Fibroblast of lung (primary cell): ENCODE data around the gene PIP. TPM values are rescaled to one million over a fixed set of nuclear protein-coding genes. Genes with fewer than 3 reads are reported as not detected.

Experiments
- DNase-seq, 2 donors: peaks; one replicate each; pipeline versions ENCODE4 v3.0.0 to v3.0.0-alpha.2; 2010; ENCODE audit warnings: low read depth in 2 of 2
- H2AFZ ChIP-seq: 2 replicates; pipeline ENCODE4 v1.5.1; 2012; ENCODE audit warnings: low read length, control low read depth, inconsistent platforms
- H3K27ac ChIP-seq: 2 replicates; pipeline ENCODE4 v1.5.1; 2011; ENCODE audit warnings: low read length, control low read depth; ENCODE audit not compliant: insufficient read depth
- H3K27me3 ChIP-seq: 2 replicates; pipeline ENCODE4 v1.5.1; 2011; ENCODE audit warnings: mild to moderate bottlenecking, low read length; ENCODE audit not compliant: control insufficient read depth, insufficient read depth
- H3K36me3 ChIP-seq: 2 replicates; pipeline ENCODE4 v1.5.1; 2011; ENCODE audit warnings: low read length; ENCODE audit not compliant: control insufficient read depth, insufficient read depth
- H3K4me1 ChIP-seq: 2 replicates; pipeline ENCODE4 v1.5.1; 2011; ENCODE audit warnings: low read length; ENCODE audit not compliant: control insufficient read depth, insufficient read depth; ENCODE audit errors: extremely low read depth
- H3K4me2 ChIP-seq: 2 replicates; pipeline ENCODE4 v1.5.1; 2011; ENCODE audit warnings: low read length, control low read depth; ENCODE audit not compliant: insufficient read depth; ENCODE audit errors: extremely low read depth
- H3K4me3 ChIP-seq, 4 experiments: fragments of 200-600 bp in 1 of 4; sonication (generic) in 1 of 4; replicated peaks in 1 of 4; 2 replicates each; pipeline ENCODE4 v1.5.1; 2011 to 2016; ENCODE audit warnings: low read length in 4 of 4, low read depth in 3 of 4, mild to moderate bottlenecking in 3 of 4, control low read depth in 2 of 4, inconsistent platforms in 1 of 4, mixed read lengths in 1 of 4; ENCODE audit not compliant: insufficient read depth in 1 of 4; ENCODE audit errors: control extremely low read depth in 1 of 4
- H3K79me2 ChIP-seq: 2 replicates; pipeline ENCODE4 v1.5.1; 2012; ENCODE audit warnings: mild to moderate bottlenecking, low read length, inconsistent platforms; ENCODE audit not compliant: control insufficient read depth, insufficient read depth
- H3K9ac ChIP-seq: 2 replicates; pipeline ENCODE4 v1.5.1; 2011; ENCODE audit warnings: mild to moderate bottlenecking, low read length, control low read depth; ENCODE audit not compliant: insufficient read depth
- H3K9me3 ChIP-seq: 2 replicates; pipeline ENCODE4 v1.5.1; 2012; ENCODE audit warnings: low read depth, low read length; ENCODE audit not compliant: control insufficient read depth, insufficient read depth
- H4K20me1 ChIP-seq: 2 replicates; pipeline ENCODE4 v1.5.1; 2011; ENCODE audit warnings: low read length; ENCODE audit not compliant: control insufficient read depth, insufficient read depth; ENCODE audit errors: extremely low read depth
- EZH2 ChIP-seq: IDR thresholded peaks from 2 replicates; pipeline ENCODE4 v1.5.1; 2012; ENCODE audit warnings: low read length, control low read depth, mild to moderate bottlenecking; ENCODE audit errors: missing control alignments
- polyA plus RNA-seq, 2 donors: library from polyadenylated mRNA; depleted of rRNA in 1 of 2; stranded (reverse) in 1 of 2; unstranded in 1 of 2; fragments of >200 nt; gene quantifications; 2 replicates each; pipeline ENCODE4 v1.2.1, GENCODE V29; 2011 to 2012; ENCODE audit warnings: missing spikeins in 1 of 2
- total RNA-seq: library from RNA; depleted of rRNA; stranded (reverse); fragments of >200 nt; gene quantifications from 2 replicates; pipeline ENCODE4 v1.2.1, GENCODE V29; 2014
- TF ChIP-seq, protein P1 (sequence below), 2 donors: IDR thresholded peaks in 1 of 2; conservative IDR thresholded peaks in 1 of 2; 1 replicate in 1 of 2; 2 replicates in 1 of 2; pipeline ENCODE4 v1.5.1; 2011 to 2012; ENCODE audit warnings: low read length in 2 of 2, control low read depth in 1 of 2, inconsistent platforms in 1 of 2, low read depth in 1 of 2, mild to moderate bottlenecking in 1 of 2

Gene PIP
- total and polyA plus RNA-seq, 2 donors (not counting 1 experiment from before 2014, with no cell fraction given): not detected

DNA sequence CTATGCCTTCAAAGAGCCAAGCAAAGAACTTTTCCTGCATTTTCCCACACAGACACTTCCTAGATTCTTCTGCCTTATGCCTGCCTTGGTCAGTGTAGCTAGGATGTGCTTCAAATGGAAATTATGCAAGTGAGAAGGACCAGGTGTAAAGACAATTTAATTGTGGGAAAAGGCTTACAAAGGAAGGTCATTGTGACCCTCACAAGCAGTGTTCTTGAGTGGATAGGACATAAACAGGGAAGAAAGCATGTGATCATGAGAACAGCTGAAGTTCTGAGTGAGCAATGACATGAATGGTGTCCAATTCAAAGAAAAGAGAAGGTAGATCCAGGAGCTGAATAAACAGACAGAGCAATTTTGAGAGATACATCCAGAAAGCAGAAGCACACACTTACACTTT lies 1.3 kb upstream of the PIP start:
- no peak for DNase-seq
- Histone ChIP-seq H3K9me3 (no peaks in the 10 kb centered on the region), H3K79me2 (no peaks in the 10 kb centered on the region), H3K27me3 (no peaks in the 10 kb centered on the region), H3K4me2 (no peak overlapping the region), H3K27ac (no peak overlapping the region), H3K36me3 (no peaks in the 10 kb centered on the region), H3K9ac (no peak overlapping the region), H3K4me3 (no peak overlapping the region), H4K20me1 (no peaks in the 10 kb centered on the region), H3K4me1 (no peaks in the 10 kb centered on the region), H2AFZ (no peak overlapping the region)
- TF ChIP-seq, protein P1, sequence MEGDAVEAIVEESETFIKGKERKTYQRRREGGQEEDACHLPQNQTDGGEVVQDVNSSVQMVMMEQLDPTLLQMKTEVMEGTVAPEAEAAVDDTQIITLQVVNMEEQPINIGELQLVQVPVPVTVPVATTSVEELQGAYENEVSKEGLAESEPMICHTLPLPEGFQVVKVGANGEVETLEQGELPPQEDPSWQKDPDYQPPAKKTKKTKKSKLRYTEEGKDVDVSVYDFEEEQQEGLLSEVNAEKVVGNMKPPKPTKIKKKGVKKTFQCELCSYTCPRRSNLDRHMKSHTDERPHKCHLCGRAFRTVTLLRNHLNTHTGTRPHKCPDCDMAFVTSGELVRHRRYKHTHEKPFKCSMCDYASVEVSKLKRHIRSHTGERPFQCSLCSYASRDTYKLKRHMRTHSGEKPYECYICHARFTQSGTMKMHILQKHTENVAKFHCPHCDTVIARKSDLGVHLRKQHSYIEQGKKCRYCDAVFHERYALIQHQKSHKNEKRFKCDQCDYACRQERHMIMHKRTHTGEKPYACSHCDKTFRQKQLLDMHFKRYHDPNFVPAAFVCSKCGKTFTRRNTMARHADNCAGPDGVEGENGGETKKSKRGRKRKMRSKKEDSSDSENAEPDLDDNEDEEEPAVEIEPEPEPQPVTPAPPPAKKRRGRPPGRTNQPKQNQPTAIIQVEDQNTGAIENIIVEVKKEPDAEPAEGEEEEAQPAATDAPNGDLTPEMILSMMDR (conservative IDR thresholded peaks at IDR 0.05 in 1 of 2, IDR thresholded peaks at IDR 0.05 in 1 of 2; ENCODE audit: low read depth in 1 of 2, low read length in 2 of 2): no peak
- TF ChIP-seq EZH2: no peak

DNA sequence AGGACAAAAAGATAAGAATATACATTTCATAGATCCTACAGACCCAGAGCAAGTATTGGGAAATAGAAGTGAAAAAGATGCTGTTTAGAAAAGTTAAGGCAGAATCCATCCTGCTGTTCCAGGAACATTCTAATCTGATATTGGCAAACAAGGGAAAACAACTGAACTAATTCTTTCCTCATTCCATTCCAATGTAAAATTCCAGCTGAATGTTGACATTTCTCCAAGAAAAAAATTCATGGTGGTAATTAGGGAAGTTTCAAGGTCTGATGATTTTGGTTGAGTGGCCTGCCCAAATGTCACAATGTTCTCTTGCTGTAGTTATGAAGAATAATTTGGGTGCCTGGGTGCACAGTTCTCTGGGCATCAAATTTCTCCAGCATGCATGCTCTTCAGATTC lies 15.2 kb downstream of the PIP start:
- no peak overlapping the region for H3K4me2 ChIP-seq
- no peaks in the 10 kb centered on the region for H3K36me3 ChIP-seq
- no peak overlapping the region for H2AFZ ChIP-seq
- H3K9ac ChIP-seq: no peak overlapping the region
- no peaks in the 10 kb centered on the region for H3K9me3 ChIP-seq
- DNase-seq: no peak
- H3K4me3 ChIP-seq: no peak overlapping the region
- H3K4me1 ChIP-seq: no peaks in the 10 kb centered on the region
- no peaks in the 10 kb centered on the region for H3K27me3 ChIP-seq
- no peaks in the 10 kb centered on the region for H4K20me1 ChIP-seq
- no peaks in the 10 kb centered on the region for H3K79me2 ChIP-seq
- TF ChIP-seq, protein P1 (conservative IDR thresholded peaks at IDR 0.05 in 1 of 2, IDR thresholded peaks at IDR 0.05 in 1 of 2; ENCODE audit: low read depth in 1 of 2, low read length in 2 of 2): no peak
- no peak for TF ChIP-seq EZH2
- H3K27ac ChIP-seq: no peak overlapping the region

DNA sequence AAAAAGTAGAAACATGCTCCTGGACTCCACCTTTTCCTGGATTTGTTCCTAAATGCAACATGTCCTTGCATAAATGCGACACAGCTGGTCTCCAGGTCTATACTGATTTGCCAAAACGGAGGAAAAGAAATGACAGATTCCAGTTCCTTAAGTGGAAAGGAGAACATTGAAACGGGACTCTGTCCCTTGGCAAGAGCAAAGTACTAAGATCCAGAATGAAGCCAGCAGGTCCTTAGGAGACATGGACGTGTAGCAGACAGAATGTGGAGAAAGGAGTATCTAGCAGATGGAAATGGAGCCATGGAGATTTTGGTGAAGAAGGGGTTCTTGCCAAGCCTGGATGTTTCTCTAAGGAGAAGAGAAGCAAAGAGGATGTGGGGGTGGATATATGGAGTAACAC lies 16.2 kb downstream of the PIP start:
- no peaks in the 10 kb centered on the region for H3K36me3 ChIP-seq
- no peak for TF ChIP-seq EZH2
- TF ChIP-seq, protein P1 (conservative IDR thresholded peaks at IDR 0.05 in 1 of 2, IDR thresholded peaks at IDR 0.05 in 1 of 2; ENCODE audit: low read depth in 1 of 2, low read length in 2 of 2): no peak
- no peak overlapping the region for H3K9ac ChIP-seq
- no peak overlapping the region for H3K4me2 ChIP-seq
- H4K20me1 ChIP-seq: no peaks in the 10 kb centered on the region
- H3K27me3 ChIP-seq: no peaks in the 10 kb centered on the region
- no peaks in the 10 kb centered on the region for H3K79me2 ChIP-seq
- H3K27ac ChIP-seq: no peak overlapping the region
- no peak overlapping the region for H2AFZ ChIP-seq
- no peak overlapping the region for H3K4me3 ChIP-seq
- no peaks in the 10 kb centered on the region for H3K9me3 ChIP-seq
- no peak for DNase-seq
- H3K4me1 ChIP-seq: no peaks in the 10 kb centered on the region
